Lung (tissue), 12 donors: ENCODE results near the gene GALNT9. TPM values are rescaled to one million over a fixed set of nuclear protein-coding genes. Genes with fewer than 3 reads are reported as not detected.

ENCODE experiments used
- ATAC-seq: fragments of 200-7000 bp; cut with Tn5 transposase; one replicate; pipeline ENCODE4 v1.9.1; 2020; ENCODE audit warnings: moderate number of reproducible peaks; ENCODE audit not compliant: insufficient read depth, low FRiP score
- DNase-seq, 3 donors: peaks; one replicate each; pipeline ENCODE4 v3.0.0-alpha.2; 2013 to 2017
- H3K27ac ChIP-seq, 2 donors: one replicate each; pipeline ENCODE4 v1.5.1; 2013; ENCODE audit warnings: mild to moderate bottlenecking in 2 of 2, moderate library complexity in 2 of 2, control low read depth in 1 of 2, inconsistent platforms in 1 of 2, low read depth in 1 of 2, low read length in 1 of 2
- H3K27me3 ChIP-seq, 3 donors: one replicate each; pipeline ENCODE4 v1.5.1; 2013; ENCODE audit warnings: low read length in 2 of 3; ENCODE audit not compliant: control insufficient read depth in 3 of 3, insufficient read depth in 3 of 3
- H3K36me3 ChIP-seq, 4 donors: one replicate each; pipeline ENCODE4 v1.5.1; 2013; ENCODE audit warnings: low read length in 4 of 4, mild to moderate bottlenecking in 1 of 4, moderate library complexity in 1 of 4; ENCODE audit not compliant: control insufficient read depth in 4 of 4, insufficient read depth in 4 of 4
- H3K4me1 ChIP-seq, 5 donors: one replicate each; pipeline ENCODE4 v1.5.1; 2013; ENCODE audit warnings: low read length in 5 of 5, mild to moderate bottlenecking in 2 of 5, moderate library complexity in 1 of 5; ENCODE audit not compliant: control insufficient read depth in 5 of 5, insufficient read depth in 5 of 5
- H3K4me3 ChIP-seq: one replicate; pipeline ENCODE4 v1.5.1; 2013; ENCODE audit warnings: mild to moderate bottlenecking, control low read depth, moderate library complexity
- H3K9ac ChIP-seq, 2 donors: one replicate each; pipeline ENCODE4 v1.5.1; 2013; ENCODE audit warnings: low read length in 2 of 2, control low read depth in 1 of 2; ENCODE audit not compliant: insufficient read depth in 1 of 2
- H3K9me3 ChIP-seq, 4 donors: one replicate each; pipeline ENCODE4 v1.5.1; 2013; ENCODE audit warnings: low read length in 3 of 4, mild to moderate bottlenecking in 1 of 4, moderate library complexity in 1 of 4; ENCODE audit not compliant: control insufficient read depth in 4 of 4, insufficient read depth in 3 of 4
- CTCF ChIP-seq: IDR thresholded peaks from 2 replicates; pipeline ENCODE4 v1.5.1; 2012; ENCODE audit warnings: mild to moderate bottlenecking; ENCODE audit errors: control extremely low read depth, extremely low read depth
- WGBS, 2 donors: extraction: QIAGEN DNeasy Blood & Tissue Kit; methylation state at CpG; one replicate each; pipeline ENCODE4 v1.1.7; 2013; 5-methylcytosine and 5-hydroxymethylcytosine counted together
- polyA plus RNA-seq, 2 donors: library from polyadenylated mRNA; stranded (reverse); fragments of 200-250 nt; gene quantifications; one replicate each; pipeline ENCODE4 v1.2.1, GENCODE V29; 2013
- total RNA-seq, 2 donors: library from RNA; depleted of rRNA in 1 of 2; stranded (reverse); fragments of >200 nt in 1 of 2; gene quantifications; one replicate each; pipeline ENCODE4 v1.2.1, GENCODE V29; 2014 to 2021
- donor health status: control.
- donor health status: control.
- donor health status: Bipolar disorder and iron deficiency.
- donor health status: healthy.
- donor health status: DM: yes; HTN: yes; CAD: no.

The GALNT9 gene
- total and polyA plus RNA-seq, 4 donors, result 0.13 to 1.7 (median 0.79) TPM

- Histone ChIP-seq H3K27ac (no peak overlapping the region), H3K36me3 (no peaks in the 10 kb centered on the region), H3K9ac (no peak overlapping the region), H3K9me3 (peaks cover 0 to 5% (median 0%) of the 10 kb centered on the region in 4 donors), H3K4me1 (peaks cover 0 to 5% (median 4%) of the 10 kb centered on the region in 5 donors), H3K27me3 (no peaks in the 10 kb centered on the region), H3K4me3 (no peak overlapping the region)
- ATAC-seq (no peak), DNase-seq (no peak)
- 48 to 61% methylated on average over 14 of the region's 14 CpGs for WGBS, 2 donors
- TF ChIP-seq CTCF, result no peak
Measured at GRCh38 chr12:132218527-132218875, 110.9 kb downstream of the GALNT9 start.

- Histone ChIP-seq H3K27me3 (no peaks in the 10 kb centered on the region), H3K4me1 (peaks cover 0 to 5% (median 4%) of the 10 kb centered on the region in 5 donors), H3K27ac (no peak overlapping the region), H3K4me3 (no peak overlapping the region), H3K9me3 (peaks cover 0 to 5% (median 0%) of the 10 kb centered on the region in 4 donors), H3K36me3 (no peaks in the 10 kb centered on the region), H3K9ac (no peak overlapping the region)
- DNase-seq, result no peak
- no peak for ATAC-seq
- WGBS, 2 donors, result 78 to 84% methylated on average over 7 of the region's 7 CpGs
- no peak for TF ChIP-seq CTCF
Measured at GRCh38 chr12:132217800-132218526, 111.4 kb downstream of the GALNT9 start.

- DNase-seq (no peak), ATAC-seq (no peak)
- peaks cover 0 to 5% (median 0%) of the 10 kb centered on the region in 4 donors for H3K9me3 ChIP-seq
- TF ChIP-seq CTCF, result no peak
- 97% methylated on average over 1 of the region's 1 CpG for WGBS, 2 donors
- no peak overlapping the region for H3K9ac ChIP-seq
- H3K4me3 ChIP-seq, result no peak overlapping the region
- H3K36me3 ChIP-seq, result no peaks in the 10 kb centered on the region
- no peaks in the 10 kb centered on the region for H3K27me3 ChIP-seq
- H3K27ac ChIP-seq, result no peak overlapping the region
- H3K4me1 ChIP-seq, result peaks cover 0 to 1% (median 0%) of the 10 kb centered on the region in 5 donors
Measured at GRCh38 chr12:132217371-132217770, 112.0 kb downstream of the GALNT9 start.
